ENCODE data around the gene ALKBH4.

Gene ALKBH4

DNA sequence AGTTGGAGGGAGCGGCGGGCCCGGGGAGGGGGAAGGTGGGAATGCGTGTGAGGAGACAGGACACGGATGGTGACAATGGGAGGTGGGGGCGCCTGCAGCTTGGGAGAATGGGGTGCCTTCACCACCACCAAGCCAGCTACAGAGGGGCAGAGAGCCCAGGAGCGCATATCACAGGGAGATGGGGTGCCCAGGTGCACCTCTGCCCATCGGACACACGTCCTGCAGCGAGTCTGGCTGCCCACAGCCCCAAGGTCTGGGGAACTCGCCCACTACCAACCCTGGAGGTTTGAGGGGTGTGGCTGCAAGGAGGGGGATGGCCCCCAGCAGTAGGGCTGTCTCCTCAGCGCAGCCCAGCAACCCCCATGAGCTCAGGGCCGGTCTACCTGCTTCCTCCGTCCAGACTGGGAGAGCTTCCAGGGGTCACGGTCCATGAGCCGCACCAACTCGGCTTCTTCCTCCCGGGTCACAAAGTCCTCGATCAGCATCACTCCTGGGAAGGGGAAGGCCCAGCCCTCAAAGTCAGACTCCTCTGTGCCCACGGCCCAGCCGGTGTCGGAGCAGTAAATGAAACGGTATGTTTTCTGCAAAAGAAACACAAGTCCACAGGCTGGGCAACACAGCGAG, 5.3 kb downstream of the ALKBH4 start:
- TF ChIP-seq, protein P1, sequence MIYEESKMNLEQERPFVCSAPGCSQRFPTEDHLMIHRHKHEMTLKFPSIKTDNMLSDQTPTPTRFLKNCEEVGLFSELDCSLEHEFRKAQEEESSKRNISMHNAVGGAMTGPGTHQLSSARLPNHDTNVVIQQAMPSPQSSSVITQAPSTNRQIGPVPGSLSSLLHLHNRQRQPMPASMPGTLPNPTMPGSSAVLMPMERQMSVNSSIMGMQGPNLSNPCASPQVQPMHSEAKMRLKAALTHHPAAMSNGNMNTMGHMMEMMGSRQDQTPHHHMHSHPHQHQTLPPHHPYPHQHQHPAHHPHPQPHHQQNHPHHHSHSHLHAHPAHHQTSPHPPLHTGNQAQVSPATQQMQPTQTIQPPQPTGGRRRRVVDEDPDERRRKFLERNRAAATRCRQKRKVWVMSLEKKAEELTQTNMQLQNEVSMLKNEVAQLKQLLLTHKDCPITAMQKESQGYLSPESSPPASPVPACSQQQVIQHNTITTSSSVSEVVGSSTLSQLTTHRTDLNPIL (CRISPR knock-in tag; IDR thresholded peaks at IDR 0.05; ENCODE audit: low read depth) = no peak
- TF ChIP-seq POU6F1 (CRISPR knock-in tag; IDR thresholded peaks at IDR 0.05; ENCODE audit: borderline replicate concordance, low read depth) (no peak), RARB (CRISPR knock-in tag; IDR thresholded peaks at IDR 0.05) (no peak), ZNF565 (CRISPR knock-in tag; conservative IDR thresholded peaks at IDR 0.05; ENCODE audit: low read depth) (no peak), TCF4 (CRISPR knock-in tag; IDR thresholded peaks at IDR 0.05; ENCODE audit: borderline replicate concordance) (no peak), BACH2 (CRISPR knock-in tag; IDR thresholded peaks at IDR 0.05; ENCODE audit: borderline replicate concordance) (no peak), ZFP30 (CRISPR knock-in tag; IDR thresholded peaks at IDR 0.05) (no peak), OSR1 (CRISPR knock-in tag; IDR thresholded peaks at IDR 0.05) (no peak), SNAI2 (CRISPR knock-in tag; IDR thresholded peaks at IDR 0.05) (no peak), PATZ1 (CRISPR knock-in tag; IDR thresholded peaks at IDR 0.05; ENCODE audit: borderline replicate concordance) (no peak), ARNTL (CRISPR knock-in tag; IDR thresholded peaks at IDR 0.05; ENCODE audit: borderline replicate concordance, low read depth) (no peak), TOX (CRISPR knock-in tag; IDR thresholded peaks at IDR 0.05; ENCODE audit: borderline replicate concordance) (no peak), PPARA (CRISPR knock-in tag; IDR thresholded peaks at IDR 0.05; ENCODE audit: borderline replicate concordance) (no peak), ZC3H10 (CRISPR knock-in tag; IDR thresholded peaks at IDR 0.05) (no peak), CSDC2 (CRISPR knock-in tag; IDR thresholded peaks at IDR 0.05) (no peak), ZNF8 (CRISPR knock-in tag; IDR thresholded peaks at IDR 0.05) (no peak), ZFP3 (CRISPR knock-in tag; IDR thresholded peaks at IDR 0.05) (no peak)
- TF ChIP-seq, protein P2, sequence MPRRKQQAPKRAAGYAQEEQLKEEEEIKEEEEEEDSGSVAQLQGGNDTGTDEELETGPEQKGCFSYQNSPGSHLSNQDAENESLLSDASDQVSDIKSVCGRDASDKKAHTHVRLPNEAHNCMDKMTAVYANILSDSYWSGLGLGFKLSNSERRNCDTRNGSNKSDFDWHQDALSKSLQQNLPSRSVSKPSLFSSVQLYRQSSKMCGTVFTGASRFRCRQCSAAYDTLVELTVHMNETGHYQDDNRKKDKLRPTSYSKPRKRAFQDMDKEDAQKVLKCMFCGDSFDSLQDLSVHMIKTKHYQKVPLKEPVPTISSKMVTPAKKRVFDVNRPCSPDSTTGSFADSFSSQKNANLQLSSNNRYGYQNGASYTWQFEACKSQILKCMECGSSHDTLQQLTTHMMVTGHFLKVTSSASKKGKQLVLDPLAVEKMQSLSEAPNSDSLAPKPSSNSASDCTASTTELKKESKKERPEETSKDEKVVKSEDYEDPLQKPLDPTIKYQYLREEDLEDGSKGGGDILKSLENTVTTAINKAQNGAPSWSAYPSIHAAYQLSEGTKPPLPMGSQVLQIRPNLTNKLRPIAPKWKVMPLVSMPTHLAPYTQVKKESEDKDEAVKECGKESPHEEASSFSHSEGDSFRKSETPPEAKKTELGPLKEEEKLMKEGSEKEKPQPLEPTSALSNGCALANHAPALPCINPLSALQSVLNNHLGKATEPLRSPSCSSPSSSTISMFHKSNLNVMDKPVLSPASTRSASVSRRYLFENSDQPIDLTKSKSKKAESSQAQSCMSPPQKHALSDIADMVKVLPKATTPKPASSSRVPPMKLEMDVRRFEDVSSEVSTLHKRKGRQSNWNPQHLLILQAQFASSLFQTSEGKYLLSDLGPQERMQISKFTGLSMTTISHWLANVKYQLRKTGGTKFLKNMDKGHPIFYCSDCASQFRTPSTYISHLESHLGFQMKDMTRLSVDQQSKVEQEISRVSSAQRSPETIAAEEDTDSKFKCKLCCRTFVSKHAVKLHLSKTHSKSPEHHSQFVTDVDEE (CRISPR knock-in tag; IDR thresholded peaks at IDR 0.05) = no peak

GRCh38 chr7:102457352-102457924, 7.2 kb downstream of the ALKBH4 start:
- no peak for ATAC-seq
- TF ChIP-seq TOX (CRISPR knock-in tag; IDR thresholded peaks at IDR 0.05; ENCODE audit: borderline replicate concordance) (no peak), ZNF70 (CRISPR knock-in tag; IDR thresholded peaks at IDR 0.05) (no peak), PPARA (CRISPR knock-in tag; IDR thresholded peaks at IDR 0.05; ENCODE audit: borderline replicate concordance) (no peak), ZNF565 (CRISPR knock-in tag; conservative IDR thresholded peaks at IDR 0.05; ENCODE audit: low read depth) (no peak), BACH2 (CRISPR knock-in tag; IDR thresholded peaks at IDR 0.05; ENCODE audit: borderline replicate concordance) (no peak), ISL1 (CRISPR knock-in tag; IDR thresholded peaks at IDR 0.05) (no peak), OSR1 (CRISPR knock-in tag; IDR thresholded peaks at IDR 0.05) (no peak), ARNTL (CRISPR knock-in tag; IDR thresholded peaks at IDR 0.05; ENCODE audit: borderline replicate concordance, low read depth) (no peak)
- TF ChIP-seq, protein P3, sequence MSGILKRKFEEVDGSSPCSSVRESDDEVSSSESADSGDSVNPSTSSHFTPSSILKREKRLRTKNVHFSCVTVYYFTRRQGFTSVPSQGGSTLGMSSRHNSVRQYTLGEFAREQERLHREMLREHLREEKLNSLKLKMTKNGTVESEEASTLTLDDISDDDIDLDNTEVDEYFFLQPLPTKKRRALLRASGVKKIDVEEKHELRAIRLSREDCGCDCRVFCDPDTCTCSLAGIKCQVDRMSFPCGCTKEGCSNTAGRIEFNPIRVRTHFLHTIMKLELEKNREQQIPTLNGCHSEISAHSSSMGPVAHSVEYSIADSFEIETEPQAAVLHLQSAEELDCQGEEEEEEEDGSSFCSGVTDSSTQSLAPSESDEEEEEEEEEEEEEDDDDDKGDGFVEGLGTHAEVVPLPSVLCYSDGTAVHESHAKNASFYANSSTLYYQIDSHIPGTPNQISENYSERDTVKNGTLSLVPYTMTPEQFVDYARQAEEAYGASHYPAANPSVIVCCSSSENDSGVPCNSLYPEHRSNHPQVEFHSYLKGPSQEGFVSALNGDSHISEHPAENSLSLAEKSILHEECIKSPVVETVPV (CRISPR knock-in tag; IDR thresholded peaks at IDR 0.05) = no peak

More for the DNA sequence above, 5.3 kb downstream of the ALKBH4 start:
- ATAC-seq = no peak

All from SK-N-SH treated with all-trans-retinoic acid at 6 μM for 48 hours (cell line).